Ascending aorta (tissue), 2 donors: ENCODE data around the gene ZNF80. TPM values are rescaled to one million over a fixed set of nuclear protein-coding genes. Genes with fewer than 3 reads are reported as not detected.

Source experiments
- DNase-seq, 2 donors: peaks; one replicate each; pipeline ENCODE4 v3.0.0-alpha.2; 2019; ENCODE audit warnings: low spot score in 2 of 2
- H3K27ac ChIP-seq, 2 donors: fragments of 200-600 bp; sonication (generic); one replicate each; pipeline ENCODE4 v1.5.1; 2016 to 2017; ENCODE audit warnings: mild to moderate bottlenecking in 1 of 2
- H3K27me3 ChIP-seq: fragments of 200-600 bp; sonication (generic); one replicate; pipeline ENCODE4 v1.5.1; 2017
- H3K36me3 ChIP-seq, 2 donors: fragments of 200-600 bp; sonication (generic); one replicate each; pipeline ENCODE4 v1.5.1; 2016
- H3K4me1 ChIP-seq, 2 donors: fragments of 200-600 bp; sonication (generic); one replicate each; pipeline ENCODE4 v1.5.1; 2016 to 2017; ENCODE audit warnings: mild to moderate bottlenecking in 1 of 2
- H3K4me3 ChIP-seq, 2 donors: fragments of 200-600 bp; sonication (generic); one replicate each; pipeline ENCODE4 v1.5.1; 2016 to 2017; ENCODE audit warnings: mild to moderate bottlenecking in 1 of 2
- H3K9me3 ChIP-seq, 2 donors: fragments of 200-600 bp; sonication (generic); one replicate each; pipeline ENCODE4 v1.5.1; 2016
- intact Hi-C: fragments of 100-400 bp; cut with DNase I; formaldehyde crosslinking; loops from one replicate; pipeline ENCODE4 v1.15.1; 2023
- total RNA-seq: library from RNA; depleted of rRNA; stranded (reverse); fragments of >200 nt; gene quantifications from one replicate; pipeline ENCODE4 v1.1.0, GENCODE V29; 2016
- TF ChIP-seq, protein P1 (sequence below), 3 experiments: fragments of 200-600 bp in 2 of 3; fragments of 450-650 bp in 1 of 3; sonication (generic) in 2 of 3; IDR thresholded peaks; one replicate each; pipeline ENCODE4 v1.5.1; 2016 to 2019; ENCODE audit warnings: antibody characterized with exemption in 3 of 3, mild to moderate bottlenecking in 1 of 3, moderate library complexity in 1 of 3

The ZNF80 gene
- total RNA-seq, 1 donor from 2014 or later: 23.7 TPM

DNA sequence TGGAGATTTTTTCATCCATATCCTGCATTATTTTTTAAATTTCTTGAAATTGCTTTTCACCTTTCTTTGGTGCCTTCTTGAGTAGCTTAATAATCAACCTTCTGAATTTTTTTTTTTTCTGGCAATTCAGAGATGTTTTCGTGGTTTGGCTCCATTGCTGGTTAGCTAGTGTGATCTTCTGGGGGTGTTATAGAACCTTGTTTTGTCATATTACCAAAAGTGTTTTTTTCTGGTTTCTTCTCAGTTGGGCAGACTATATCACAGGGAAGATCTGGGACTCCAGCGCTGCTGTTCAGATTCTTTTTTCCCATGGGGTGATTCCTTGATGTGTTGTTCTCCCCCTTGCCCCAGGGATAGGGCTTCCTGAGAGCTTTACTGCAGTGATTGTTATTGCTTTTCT lies 32.6 kb upstream of the ZNF80 start:
- intact Hi-C loops: no loop called here
- DNase-seq: no peak
- peaks cover 0 to 15% of the 10 kb centered on the region in 2 donors for H3K9me3 ChIP-seq
- no peaks in the 10 kb centered on the region for H3K4me1 ChIP-seq
- H3K36me3 ChIP-seq: no peaks in the 10 kb centered on the region
- H3K27ac ChIP-seq: no peak overlapping the region
- H3K4me3 ChIP-seq: no peak overlapping the region
- no peaks in the 10 kb centered on the region for H3K27me3 ChIP-seq
- TF ChIP-seq, protein P1, sequence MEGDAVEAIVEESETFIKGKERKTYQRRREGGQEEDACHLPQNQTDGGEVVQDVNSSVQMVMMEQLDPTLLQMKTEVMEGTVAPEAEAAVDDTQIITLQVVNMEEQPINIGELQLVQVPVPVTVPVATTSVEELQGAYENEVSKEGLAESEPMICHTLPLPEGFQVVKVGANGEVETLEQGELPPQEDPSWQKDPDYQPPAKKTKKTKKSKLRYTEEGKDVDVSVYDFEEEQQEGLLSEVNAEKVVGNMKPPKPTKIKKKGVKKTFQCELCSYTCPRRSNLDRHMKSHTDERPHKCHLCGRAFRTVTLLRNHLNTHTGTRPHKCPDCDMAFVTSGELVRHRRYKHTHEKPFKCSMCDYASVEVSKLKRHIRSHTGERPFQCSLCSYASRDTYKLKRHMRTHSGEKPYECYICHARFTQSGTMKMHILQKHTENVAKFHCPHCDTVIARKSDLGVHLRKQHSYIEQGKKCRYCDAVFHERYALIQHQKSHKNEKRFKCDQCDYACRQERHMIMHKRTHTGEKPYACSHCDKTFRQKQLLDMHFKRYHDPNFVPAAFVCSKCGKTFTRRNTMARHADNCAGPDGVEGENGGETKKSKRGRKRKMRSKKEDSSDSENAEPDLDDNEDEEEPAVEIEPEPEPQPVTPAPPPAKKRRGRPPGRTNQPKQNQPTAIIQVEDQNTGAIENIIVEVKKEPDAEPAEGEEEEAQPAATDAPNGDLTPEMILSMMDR (IDR thresholded peaks at IDR 0.05): no peak

DNA sequence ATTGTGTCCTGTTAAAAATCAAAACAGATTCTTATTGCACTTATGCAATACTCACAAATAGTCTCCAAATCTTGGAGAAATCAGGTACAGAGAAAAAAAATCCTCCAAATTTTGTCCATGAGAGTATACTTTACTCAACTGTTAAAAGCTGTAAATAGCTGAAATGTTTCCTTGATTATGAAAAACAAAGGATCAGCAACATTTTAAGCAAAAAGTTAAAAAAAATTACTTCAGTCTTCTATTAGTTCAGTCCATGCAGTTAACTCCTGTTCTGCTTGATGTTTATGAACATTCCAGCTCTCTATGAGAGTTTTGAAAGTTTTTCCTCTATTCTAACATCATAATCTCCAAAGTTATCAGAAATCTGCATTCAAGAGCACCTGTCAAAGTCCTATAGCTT lies 22.8 kb upstream of the ZNF80 start:
- Histone ChIP-seq H3K27ac (no peak overlapping the region), H3K4me3 (no peak overlapping the region), H3K36me3 (no peaks in the 10 kb centered on the region), H3K9me3 (peaks cover 0 to 5% of the 10 kb centered on the region in 2 donors), H3K27me3 (no peaks in the 10 kb centered on the region), H3K4me1 (no peaks in the 10 kb centered on the region)
- intact Hi-C loops: no loop called here
- TF ChIP-seq, protein P1 (IDR thresholded peaks at IDR 0.05): no peak
- no peak for DNase-seq

DNA sequence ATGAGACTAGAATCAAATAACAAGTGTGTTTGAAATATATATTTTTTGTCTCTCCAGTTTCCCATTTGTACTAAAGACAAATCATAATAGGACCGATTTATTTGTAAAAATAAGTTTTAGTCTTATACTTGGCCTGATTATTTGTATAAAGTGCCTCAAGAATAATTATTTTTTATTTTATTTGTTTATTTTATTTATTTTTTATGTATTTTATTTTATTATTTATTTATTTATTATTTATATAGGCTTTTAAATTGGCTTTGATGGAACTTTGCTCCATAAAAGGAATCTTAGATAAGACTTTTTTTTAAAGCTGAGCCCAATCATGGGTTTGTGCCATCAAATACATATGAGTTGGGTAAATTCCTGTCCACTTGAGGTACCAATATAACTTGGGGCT lies 22.2 kb upstream of the ZNF80 start:
- peaks cover 0 to 5% of the 10 kb centered on the region in 2 donors for H3K9me3 ChIP-seq
- no peaks in the 10 kb centered on the region for H3K27me3 ChIP-seq
- H3K4me3 ChIP-seq: no peak overlapping the region
- no peaks in the 10 kb centered on the region for H3K4me1 ChIP-seq
- H3K27ac ChIP-seq: no peak overlapping the region
- DNase-seq: no peak
- no peaks in the 10 kb centered on the region for H3K36me3 ChIP-seq
- intact Hi-C loops: no loop called here
- TF ChIP-seq, protein P1 (IDR thresholded peaks at IDR 0.05): no peak

DNA sequence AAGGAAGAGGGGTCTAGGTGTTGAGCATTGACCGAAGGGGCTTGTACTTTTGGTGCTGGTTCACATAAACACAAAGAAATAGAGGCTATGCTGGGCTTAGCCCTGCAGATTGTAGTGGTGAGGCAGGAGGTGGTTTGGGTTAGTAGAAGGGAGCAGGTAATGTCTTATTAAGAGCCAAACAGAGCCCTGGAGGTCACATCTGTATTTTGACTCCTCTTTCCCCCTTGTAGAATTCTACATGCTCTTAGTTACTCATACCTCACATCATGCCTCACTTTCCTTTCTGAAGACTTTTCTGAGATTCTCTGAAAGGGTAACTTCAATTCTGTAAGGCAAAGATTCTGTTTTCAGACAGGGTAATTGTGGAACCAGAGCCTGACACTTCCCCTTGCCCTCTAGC lies 16.1 kb upstream of the ZNF80 start:
- intact Hi-C loops: no loop called here

DNA sequence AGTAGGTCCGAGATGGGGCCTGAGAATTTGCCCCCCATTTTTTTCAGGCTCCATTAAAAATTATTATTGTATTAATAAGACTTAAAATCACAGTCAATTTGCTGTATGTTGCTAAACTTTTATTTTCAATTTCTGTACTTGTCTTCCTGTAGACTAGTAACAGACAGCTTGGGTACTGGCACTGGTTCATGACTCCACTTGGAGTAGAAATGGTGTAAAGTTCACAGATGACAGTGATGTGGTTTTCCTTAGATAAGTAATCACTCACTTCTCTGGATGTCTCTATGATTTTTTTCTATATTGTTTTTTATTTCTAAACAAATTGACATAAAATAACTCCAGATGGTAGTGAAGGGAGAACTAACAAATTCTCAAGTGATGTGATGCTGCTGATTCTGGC lies 15.6 kb upstream of the ZNF80 start:
- no peaks in the 10 kb centered on the region for H3K36me3 ChIP-seq
- TF ChIP-seq, protein P1 (IDR thresholded peaks at IDR 0.05): no peak
- H3K9me3 ChIP-seq: peaks cover 0 to under 1% of the 10 kb centered on the region in 2 donors
- intact Hi-C loops: no loop called here
- H3K27me3 ChIP-seq: no peaks in the 10 kb centered on the region
- no peak for DNase-seq
- no peak overlapping the region for H3K4me3 ChIP-seq
- H3K27ac ChIP-seq: no peak overlapping the region
- no peaks in the 10 kb centered on the region for H3K4me1 ChIP-seq

More for the DNA sequence above, 16.1 kb upstream of the ZNF80 start:
- H3K4me3 ChIP-seq: no peak overlapping the region
- no peak overlapping the region for H3K27ac ChIP-seq
- TF ChIP-seq, protein P1 (IDR thresholded peaks at IDR 0.05): no peak
- no peak for DNase-seq
- H3K36me3 ChIP-seq: no peaks in the 10 kb centered on the region
- no peaks in the 10 kb centered on the region for H3K27me3 ChIP-seq
- H3K9me3 ChIP-seq: peaks cover 0 to 5% of the 10 kb centered on the region in 2 donors
- H3K4me1 ChIP-seq: no peaks in the 10 kb centered on the region

DNA sequence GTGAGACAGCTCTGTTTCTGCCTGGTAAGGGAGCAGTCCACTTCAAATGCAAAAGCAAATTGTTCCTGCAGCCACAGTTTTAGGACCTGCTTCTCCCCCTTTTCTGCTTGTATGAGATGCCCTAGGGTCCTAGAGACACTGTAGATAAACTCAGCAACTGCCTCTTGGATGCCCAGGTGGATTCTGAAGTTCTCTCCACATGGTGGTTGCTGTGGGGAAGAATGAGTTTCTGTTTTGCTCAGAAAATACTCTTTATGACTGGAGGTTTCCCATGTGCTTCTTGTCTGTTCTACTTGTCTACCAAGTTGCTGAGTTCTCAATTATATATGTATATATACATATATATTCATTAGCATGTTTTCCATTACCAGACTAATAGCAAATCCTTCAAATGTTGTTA lies 5.6 kb upstream of the ZNF80 start:
- H3K27ac ChIP-seq: no peak overlapping the region
- TF ChIP-seq, protein P1 (IDR thresholded peaks at IDR 0.05): no peak
- no peak overlapping the region for H3K4me3 ChIP-seq
- no peaks in the 10 kb centered on the region for H3K4me1 ChIP-seq
- H3K36me3 ChIP-seq: no peaks in the 10 kb centered on the region
- H3K9me3 ChIP-seq: peaks cover 0 to 6% of the 10 kb centered on the region in 2 donors
- no peaks in the 10 kb centered on the region for H3K27me3 ChIP-seq
- no peak for DNase-seq
- intact Hi-C loops: no loop called here
